Endometrial microvascular endothelial cells (primary cell): ENCODE results near the gene SLC9A3. TPM values are rescaled to one million over a fixed set of nuclear protein-coding genes. Genes with fewer than 3 reads are reported as not detected.

Source experiments
- in situ Hi-C: cut with HindIII; loops from 2 replicates; pipeline ENCODE4 v1.10.0; 2017; ENCODE audit warnings: low sequenced_read_pairs, low pct_unique_long_range_greater_than_20kb; ENCODE audit errors: inconsistent ontology term
- total RNA-seq: library from RNA; depleted of rRNA; stranded (reverse); fragments of >200 nt; gene quantifications from one replicate; pipeline ENCODE4 v1.2.3, GENCODE V29; 2015; ENCODE audit errors: inconsistent ontology term

SLC9A3 gene
- total RNA-seq, 1 donor from 2014 or later, result 2.0 TPM

DNA sequence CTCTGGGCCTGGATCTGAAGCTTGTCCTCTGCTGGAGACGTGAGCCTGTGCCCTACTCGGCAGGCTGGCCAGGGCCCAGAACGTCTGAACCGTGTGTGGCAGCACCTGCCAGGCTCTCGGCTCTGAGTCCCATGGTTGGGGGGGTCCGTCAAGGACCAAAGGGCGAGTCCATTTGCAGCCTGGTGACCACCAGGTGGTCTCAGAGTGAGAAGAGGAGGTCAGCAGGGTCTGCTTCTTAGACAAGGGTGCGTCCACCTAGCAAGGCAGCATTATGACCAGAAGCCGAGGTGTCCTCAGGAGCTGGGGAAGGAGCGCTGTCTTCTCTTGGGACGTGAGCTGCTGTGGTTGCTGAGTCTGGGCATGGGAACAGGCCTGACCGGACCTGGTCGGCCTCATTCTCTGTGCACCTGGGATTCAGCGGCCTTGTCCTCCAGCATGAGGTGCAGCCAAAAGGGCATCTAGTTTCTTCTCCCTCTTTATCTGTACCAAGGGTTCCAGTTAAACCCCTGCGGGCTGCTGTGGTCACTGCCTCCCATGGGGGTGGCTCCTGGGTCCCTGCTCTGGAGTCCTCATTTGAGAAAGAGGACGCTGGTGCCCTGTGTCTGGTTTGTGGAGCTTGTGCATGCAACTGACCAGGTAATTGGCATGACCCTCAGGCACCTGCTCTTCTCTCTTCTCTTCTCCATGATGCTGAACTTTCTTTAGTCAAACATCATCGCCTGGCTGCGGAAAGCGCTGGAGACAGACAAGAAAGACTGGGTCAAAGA lies 66.9 kb downstream of the SLC9A3 start:
- in situ Hi-C loops, result no loop called here

DNA sequence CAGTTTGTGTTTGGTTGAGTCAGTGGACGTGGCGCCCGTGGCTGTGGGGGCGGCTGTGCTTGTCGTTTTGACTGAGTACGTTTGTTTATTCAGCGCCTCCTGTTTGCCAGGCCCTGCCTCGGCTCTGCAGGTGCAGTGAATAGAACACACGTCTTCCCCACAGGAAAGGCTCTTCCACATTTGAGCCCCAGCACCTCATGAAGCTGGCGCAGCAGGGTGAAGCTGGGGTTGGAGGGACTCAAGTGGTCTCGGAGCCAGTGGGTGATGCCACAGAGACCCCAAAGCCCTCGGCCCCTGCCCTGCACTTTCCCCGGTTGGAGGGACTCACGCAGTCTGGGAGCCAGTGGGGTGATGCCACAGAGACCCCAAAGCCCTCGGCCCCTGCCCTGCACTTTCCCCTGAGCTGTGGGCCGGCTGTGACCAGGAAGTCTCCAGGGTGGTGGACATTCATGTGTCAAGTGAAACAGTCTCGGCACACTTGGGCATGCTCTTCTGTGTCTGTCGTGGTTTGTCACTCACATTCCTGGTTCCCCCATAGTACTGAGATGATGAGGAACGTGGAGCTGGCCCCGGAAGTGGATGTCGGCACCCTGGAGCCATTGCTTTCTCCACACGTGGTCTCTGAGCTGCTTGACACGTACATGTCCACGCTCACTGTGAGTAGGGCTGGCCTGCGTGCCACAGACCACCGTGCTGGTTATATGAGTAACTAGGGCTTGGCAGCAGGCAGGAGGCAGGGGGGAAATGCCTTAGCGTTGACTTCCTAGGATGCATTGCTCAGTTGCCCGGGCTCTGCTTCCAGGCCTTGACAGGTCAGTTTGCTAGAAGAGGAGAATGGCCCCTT lies 67.7 kb downstream of the SLC9A3 start:
- in situ Hi-C loops, result no loop called here

DNA sequence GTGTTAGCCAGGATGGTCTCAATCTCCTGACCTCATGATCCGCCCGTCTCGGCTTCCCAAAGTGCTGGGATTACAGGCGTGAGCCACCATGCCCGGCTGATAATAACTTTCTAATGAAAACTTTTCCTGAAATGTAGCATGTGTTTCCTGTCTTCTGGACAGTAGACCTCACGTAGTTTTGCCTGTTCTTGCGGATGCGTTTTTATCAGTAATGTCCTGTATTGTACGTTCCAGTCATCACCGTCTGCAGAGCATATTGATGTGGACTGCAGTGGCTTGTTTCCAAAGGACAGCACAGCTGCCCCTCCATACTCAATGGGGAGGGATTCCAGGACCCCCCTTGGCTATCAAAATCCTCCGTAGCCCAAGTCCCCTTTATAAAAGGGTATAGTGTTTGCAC lies 68.4 kb downstream of the SLC9A3 start:
- in situ Hi-C loops, result no loop called here

DNA sequence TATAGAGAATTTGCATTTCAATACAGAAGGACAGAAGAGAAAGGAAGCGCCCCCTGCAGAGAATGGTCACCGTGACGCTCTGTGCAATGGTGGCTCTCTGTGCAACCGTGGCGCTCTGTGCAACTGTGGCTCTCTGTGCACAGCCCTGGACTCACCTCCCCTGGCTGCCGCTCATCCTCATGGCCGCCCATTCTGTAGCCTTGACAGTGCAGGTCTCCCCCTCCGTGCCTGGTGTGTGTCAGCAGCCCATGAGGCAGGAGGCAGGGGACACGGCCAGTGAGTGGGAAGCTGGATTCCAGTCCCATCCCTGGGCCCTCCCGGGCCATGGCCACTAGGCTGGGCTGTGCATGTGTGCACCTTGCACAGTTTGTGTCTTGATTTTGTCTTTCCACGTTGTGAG lies 69.3 kb downstream of the SLC9A3 start:
- in situ Hi-C loops, result no loop called here

DNA sequence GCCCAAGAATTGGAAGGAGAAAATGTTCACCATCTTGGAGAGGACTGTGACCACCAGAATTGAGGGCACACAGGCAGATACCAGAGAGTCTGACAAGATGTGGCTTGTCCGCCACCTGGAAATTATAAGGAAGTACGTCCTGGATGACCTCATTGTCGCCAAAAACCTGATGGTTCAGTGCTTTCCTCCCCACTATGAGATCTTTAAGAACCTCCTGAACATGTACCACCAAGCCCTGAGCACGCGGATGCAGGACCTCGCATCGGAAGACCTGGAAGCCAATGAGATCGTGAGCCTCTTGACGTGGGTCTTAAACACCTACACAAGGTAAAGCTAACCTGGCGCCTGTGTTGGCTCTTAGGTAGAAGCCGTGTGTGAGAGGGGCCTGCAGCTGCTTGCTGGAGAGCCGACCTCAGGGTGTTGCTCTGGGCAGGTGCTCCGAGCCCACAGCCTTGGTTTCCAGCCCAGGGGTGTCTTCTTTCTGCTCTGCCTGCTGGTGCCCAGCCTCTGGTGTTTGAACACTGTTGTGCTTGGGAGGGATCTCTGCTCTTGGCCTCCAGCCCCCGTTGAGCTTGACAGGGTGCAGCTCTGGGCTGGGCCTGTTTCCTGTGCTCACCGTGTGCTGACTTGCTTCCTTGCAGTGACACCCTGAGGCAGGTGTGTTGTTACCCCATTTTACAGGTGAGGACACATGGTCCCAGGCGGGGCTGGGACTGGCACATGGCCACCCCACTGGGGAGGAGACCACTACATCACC lies 70.3 kb downstream of the SLC9A3 start:
- in situ Hi-C loops, result no loop called here

DNA sequence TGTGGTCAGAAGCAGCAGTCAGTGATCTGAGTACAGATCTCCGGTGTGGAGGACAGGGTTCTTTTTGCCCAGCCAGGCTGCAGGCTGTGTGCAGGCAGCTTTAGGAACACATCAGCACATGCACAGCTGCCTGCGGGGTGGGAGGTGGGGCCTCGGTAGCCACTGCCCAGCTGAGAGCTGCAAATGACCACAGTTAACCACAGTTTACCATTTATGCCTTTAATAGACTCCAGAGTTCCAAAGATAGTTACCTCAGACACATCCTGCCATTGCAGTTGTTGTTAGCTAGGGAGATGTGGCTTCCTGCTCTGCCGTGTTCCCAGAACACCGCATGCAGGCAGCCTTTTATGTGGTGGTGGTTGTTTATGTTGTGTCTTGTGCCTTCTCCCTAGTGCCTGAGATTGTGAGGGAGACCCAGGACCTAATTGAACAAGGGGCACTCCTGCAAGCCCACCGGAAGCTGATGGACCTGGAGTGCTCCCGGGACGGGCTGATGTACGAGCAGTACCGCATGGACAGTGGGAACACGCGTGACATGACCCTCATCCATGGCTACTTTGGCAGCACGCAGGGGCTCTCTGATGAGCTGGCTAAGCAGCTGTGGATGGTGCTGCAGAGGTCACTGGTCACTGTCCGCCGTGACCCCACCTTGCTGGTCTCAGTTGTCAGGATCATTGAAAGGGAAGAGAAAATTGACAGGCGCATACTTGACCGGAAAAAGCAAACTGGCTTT lies 71.1 kb downstream of the SLC9A3 start:
- in situ Hi-C loops, result no loop called here

DNA sequence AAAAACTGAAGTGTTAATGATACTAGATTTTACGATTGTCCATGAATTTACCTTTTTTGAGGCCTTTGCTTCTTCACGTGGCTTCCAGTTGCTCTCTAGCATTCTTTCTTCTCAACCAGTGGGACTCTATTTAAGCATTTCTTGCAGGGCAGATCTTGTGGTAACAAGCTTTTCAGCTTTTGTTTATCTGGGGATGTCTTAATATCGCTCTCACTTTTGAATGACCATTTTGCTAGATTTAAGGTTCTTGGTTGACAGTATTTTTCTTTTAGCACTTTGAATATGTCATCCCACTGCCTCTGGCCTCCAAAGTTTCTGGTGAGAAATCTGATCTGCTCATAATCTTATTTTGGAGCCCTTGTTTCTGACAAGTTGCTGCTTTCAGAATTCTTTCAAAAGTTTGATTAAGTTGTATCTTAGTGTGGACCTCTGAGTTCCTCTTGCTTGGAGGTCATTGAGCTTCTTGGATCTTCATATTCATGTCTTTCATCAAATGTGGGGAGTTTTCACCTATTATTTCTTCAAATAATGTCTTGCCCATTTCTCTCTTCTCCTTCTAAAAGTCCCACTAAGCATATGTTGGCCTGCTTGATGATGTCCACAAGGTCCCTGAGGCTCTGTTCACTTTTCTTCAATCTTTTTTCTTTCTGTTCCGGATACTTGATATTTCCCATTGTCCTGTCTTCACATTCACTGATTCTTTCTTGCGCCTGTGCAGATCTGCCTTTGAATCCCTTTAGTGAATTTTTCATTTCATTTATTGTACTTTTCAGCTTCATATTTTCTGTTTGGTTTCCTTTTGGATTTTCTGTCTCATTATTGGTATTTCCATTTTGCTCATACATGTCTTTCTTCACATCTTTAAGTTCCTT lies 72.4 kb downstream of the SLC9A3 start:
- in situ Hi-C loops, result no loop called here

DNA sequence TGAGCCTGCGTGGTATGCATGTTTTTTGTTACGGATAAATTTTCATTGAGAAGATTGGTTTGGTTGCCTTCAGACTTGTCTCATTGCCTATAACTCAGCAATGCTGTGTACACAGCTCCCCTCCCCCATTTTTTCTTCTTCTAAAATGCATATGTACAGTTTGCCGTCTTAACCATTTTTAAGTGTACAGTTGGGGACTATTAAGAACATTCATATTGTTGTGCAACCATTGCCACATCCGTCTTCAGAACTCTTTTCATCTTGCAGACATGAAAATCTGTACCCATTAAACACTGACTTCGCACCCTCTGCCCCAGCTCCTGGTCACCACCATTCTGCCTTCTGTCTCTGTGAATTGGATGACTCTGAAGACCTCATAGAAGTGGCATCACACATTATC lies 75.1 kb downstream of the SLC9A3 start:
- in situ Hi-C loops, result no loop called here

DNA sequence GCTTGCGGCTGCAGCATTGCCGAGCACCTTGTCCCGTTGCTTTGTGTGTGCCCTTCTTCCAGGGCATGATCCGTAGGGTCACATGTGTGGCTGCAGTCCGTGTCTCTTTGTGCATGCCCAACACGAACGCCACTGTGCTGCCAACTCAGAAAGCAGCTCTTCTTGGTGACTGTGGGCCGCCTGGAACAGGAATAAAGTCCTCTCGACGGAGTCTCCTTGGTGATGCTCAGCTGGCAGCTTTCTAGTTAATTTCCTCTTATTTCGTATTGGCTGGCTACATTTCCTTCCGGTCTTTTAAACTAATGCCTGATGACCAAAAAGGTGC lies 75.5 kb downstream of the SLC9A3 start:
- in situ Hi-C loops, result no loop called here

DNA sequence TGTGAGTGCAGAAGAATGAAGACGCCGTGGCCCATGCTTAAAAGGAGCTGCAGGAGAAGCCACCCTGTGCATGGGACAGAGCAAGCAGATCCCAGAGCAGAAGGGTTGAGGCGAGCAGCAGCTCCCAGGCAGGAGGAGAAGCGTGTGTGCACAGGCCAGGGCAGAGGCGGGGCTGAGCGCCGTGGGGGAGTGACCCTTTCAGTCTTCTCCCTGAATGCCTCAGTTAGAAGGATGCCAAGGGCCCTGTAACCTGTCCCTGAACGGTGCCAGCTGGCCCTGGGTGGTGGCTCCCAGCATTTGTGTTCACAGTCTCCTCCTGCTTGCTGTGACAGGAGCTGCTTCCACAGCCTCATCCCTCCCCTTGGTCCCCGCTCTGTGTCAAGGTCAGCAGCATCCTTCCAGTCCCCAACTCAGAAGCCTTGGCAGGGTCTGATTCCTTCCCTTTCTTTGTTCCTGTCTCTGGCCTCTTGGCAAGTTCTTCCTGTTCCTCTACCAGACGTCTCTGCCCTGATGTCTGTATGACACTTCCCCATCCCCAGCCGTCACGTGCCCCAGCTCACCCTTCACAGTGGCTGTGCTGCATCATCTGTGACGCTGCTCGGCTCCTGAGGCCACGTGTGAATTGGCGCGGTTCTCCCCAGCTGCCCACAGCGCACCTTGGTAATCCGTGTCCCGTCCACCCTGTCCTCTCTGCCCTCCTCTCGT lies 76.0 kb downstream of the SLC9A3 start:
- in situ Hi-C loops, result no loop called here

DNA sequence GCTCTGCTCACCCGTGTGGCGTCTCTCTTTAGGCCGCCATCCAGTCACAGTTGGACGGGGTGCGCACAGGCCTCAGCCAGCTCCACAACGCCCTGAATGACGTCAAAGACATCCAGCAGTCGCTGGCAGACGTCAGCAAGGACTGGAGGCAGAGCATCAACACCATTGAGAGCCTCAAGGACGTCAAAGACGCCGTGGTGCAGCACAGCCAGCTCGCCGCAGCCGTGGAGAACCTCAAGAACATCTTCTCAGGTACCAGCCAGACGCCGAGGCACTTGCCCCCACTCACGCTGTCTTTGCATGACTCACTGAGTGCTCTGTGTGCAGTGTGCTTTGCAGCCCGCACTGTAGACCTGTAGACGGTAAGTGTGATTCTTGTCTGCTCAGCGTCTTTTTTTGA lies 76.7 kb downstream of the SLC9A3 start:
- in situ Hi-C loops, result no loop called here

DNA sequence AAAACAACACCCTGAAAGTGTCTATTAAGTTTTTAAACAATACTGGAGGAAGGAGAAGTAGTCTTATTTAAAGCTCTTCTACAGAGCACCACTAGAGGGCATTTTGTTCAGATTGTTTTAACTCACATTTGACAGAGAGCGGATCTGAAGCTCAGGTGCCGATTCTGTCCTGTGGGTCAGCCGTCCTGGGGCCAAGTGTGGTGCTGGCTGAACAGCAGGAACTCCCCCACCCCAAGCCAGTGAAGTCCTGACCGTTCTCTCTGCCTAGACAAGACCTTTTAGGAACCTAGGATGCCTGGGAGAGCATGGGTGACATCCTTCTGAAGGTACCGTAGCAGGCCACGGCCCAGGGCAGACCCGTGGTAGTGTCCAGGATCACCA lies 77.4 kb downstream of the SLC9A3 start:
- in situ Hi-C loops, result no loop called here

DNA sequence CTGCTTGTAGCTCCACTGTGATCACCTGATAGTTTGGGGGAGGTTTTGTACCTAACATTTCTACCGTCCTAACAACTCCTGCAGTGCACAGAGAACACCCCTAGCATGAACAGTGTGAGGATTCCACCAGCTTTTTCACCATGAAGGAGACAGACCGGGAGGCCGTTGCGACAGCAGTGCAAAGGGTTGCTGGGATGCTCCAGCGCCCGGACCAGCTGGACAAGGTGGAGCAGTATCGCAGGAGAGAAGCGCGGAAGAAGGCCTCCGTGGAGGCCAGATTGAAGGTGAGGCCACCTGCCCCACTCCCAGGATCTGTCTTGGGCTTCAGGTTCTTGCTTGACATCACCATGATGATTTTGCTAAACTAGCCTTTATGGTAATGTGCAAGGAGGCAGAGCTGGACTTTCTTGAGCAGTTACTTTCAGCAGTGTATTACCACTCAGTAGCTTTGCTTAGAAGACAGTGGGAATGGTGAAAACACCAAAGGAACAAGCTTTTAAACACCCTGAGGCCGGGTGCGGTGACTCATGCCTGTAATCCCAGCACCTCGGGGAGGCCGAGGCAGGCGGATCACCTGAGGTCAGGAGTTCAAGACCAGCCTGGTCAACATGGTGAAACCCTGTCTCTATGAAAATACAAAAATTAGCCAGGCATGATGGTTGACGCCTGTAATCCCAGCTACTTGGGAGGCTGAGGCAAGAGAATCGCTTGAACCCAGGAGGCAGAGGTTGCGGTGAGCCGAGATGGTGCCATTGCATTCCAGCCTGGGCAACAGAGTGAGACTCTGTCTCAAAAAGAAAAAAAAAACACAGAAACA lies 78.0 kb downstream of the SLC9A3 start:
- in situ Hi-C loops, result no loop called here

DNA sequence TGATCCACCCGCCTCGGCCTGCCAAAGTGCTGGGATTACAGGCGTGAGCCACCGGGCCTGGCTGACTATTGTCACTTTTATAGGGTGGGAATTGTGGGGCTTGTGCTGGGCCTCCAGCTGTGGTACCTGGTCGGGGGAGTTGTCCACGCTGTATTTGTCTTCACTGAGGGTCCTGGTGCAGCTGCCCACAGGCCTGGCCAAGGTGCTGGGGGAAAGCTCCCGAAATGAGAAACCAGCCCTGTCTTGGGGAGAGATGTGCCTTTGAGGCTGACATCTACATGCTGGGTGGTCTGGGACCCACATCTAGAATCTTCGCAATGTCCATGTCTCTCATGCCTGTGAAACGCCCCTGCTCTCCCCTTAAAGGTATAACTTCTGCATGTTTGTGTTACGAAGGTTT lies 78.7 kb downstream of the SLC9A3 start:
- in situ Hi-C loops, result no loop called here

DNA sequence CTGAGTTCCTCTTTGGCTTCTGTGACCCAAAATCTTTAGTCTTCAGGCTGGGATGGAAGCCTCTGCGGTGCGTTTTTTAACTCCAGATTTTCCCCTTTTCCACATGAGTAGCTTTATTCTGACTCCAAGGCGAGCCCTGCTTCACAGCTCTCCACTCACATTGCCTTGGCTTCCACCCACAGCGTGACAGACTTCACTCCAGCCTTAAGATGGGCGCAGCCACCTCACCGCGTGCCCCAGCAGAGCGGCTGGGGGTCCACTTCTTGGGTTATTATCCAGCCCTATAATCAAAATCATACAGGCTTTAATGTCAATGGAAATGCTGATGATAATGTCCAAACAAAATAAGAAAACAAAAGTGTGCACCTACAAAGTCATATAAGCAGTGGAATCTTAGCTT lies 80.0 kb downstream of the SLC9A3 start:
- in situ Hi-C loops, result no loop called here

DNA sequence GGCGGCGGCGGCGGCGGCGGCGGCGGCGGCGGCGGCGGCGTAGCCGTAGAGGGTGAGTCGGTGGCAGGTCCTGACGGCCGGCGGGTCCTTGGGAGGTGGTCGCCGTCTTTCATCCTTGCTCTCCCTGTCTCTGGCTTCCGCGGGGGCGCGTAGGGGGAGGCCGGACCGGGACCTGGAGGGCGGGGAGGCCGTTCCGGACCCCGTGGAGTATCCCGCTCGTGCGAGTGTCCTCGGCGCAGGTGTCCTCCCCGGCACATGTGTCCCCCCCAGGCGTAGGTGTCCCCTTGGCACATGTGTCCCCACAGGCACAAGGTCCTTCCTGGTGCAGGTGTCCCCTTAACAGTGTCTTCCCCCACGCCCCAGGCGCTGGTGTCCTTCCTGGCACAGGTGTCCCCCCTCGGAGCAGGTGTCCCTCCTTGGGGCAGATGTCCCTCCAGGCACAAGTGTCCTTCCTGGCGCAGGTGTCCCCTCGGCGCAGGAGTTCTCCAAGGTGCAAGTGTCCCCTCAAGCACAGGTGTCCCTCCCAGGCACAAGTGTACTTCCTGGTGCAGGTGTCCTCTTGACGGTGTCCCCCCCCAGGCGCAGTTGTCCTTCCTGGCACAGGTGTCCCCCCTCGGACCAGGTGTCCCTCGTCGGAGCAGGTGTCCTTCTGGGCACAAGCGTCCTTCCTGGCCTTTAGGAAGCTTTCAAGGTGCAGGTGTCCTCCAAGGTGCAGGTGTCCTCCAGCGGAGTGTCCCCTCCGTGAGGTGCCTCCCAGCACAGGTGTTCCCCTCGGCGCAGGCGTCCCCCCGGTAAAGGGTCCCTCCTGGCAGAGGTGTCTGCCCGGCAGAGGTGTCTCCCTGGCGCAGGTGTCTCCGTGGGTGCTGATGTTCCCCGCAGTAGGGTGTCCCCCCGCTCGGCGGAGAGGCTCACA lies 80.8 kb downstream of the SLC9A3 start:
- in situ Hi-C loops, result no loop called here
